ENCODE data around the gene APOBEC4. TPM values are rescaled to one million over a fixed set of nuclear protein-coding genes. Genes with fewer than 3 reads are reported as not detected.

Gene APOBEC4
- total and polyA plus RNA-seq, 7 experiments from 2014 or later: 0.19 TPM; not detected in 6

DNA sequence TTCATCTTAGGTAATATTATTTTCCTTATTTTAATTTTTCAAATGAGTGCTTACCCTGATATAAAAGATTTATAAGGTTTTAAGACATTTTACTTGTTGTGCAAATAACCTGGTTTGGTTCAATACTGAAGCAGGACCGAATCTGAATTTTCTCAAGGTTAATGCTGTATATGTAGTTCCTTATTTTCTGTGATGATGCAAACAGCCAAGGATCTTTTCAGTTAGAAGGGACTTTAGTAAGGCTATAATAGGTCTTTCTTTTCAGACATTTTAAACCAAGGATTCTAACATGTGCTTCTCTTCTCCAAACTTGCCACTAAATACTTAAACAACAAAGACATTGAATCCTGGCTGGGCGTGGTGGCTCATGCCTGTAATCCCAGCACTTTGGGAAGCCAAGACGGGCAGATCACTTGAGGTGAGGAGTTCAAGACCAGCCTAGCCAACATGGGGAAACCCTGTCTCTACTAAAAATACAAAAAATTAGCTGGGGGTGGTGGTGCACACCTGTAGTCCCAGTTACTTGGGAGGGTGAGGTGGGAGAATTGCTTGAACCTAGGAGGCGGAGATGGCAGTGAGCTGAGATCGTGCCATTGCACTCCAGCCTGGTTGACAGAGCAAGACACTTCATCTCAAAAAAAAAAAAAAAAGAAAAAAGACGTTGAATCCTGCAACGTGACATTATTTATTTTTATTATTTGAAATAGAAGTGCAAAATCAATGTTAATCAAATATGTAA is 14.3 kb downstream of the APOBEC4 start:
- no peak for ATAC-seq

DNA sequence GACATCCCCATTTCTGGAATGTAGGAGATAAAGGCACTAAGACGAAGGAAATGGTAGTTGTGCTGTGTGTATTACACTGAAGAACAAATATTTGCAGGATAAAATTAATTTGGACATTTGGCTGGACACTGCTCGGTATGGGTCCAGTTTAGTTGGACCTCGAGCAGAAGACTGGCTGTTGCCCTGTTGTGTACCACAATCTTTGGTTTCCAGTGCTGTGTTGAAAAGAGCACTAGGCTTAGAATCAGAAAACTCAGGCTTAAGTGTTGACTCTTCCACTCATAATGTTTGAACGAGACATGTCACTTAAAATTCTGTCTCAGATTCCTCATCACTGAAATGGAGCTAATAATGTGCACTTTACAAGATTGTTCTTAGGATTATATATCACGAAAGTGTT is 16.3 kb downstream of the APOBEC4 start:
- Mint-ChIP-seq H3K4me1 (peaks cover 14 to 41% (median 33%) of the 10 kb centered on the region in 7 donors), H3K27me3 (peaks cover 0 to 34% (median 0%) of the 10 kb centered on the region in 5 donors), H3K9me3 (peaks cover 0 to 3% (median 0%) of the 10 kb centered on the region in 11 donors), H3K36me3 (peaks cover 2 to 17% (median 4%) of the 10 kb centered on the region in 5 donors), H3K4me3 (peak overlapping the region; percentile 95 to 100 (median 100)), H3K27ac (peak overlapping the region; percentile 89 to 100 (median 99))
- Histone ChIP-seq H3K9me3 (ENCODE audit: control insufficient read depth in 2 of 3, low read length in 3 of 3) (no peaks in the 10 kb centered on the region), H3K4me3 (ENCODE audit: low read length) (no peak overlapping the region), H3K27ac (ENCODE audit: low read depth, low read length) (no peak overlapping the region), H3K4me1 (ENCODE audit: control insufficient read depth in 2 of 2, insufficient read depth in 2 of 2, low read length in 2 of 2) (peaks cover 8 to 14% of the 10 kb centered on the region in 2 donors), H3K36me3 (ENCODE audit: control insufficient read depth in 2 of 3, insufficient read depth in 3 of 3, low read length in 3 of 3) (no peaks in the 10 kb centered on the region), H3K27me3 (ENCODE audit: control insufficient read depth in 2 of 2, insufficient read depth in 2 of 2, low read length in 2 of 2) (no peaks in the 10 kb centered on the region)
- CTCF ChIA-PET: interaction anchor here (0.7 to 1.9 kb wide), 2 partner anchors 18 to 19 kb away, joined by 4 to 7 read pairs; no protein-coding TSS in a partner anchor
- ATAC-seq: no peak
- POLR2A ChIA-PET: interaction anchor here (0.7 kb wide), 1 partner anchor 16 kb away, joined by 4 read pairs; the partner anchor contains the start of gene APOBEC4
- intact Hi-C loops (cut with micrococcal nuclease): loop anchor here (1.0 to 10.0 kb wide), 9 partner anchors 16 to 1928 kb away; partner anchors contain the start of genes C1orf21 (in 1 of the 2), DHX9 (in 1 of the 2), IVNS1ABP (in 1 of the 2) and RNF2 (in 1 of the 2)
- no peak for DNase-seq

More for the DNA sequence above, 14.3 kb downstream of the APOBEC4 start:
- Mint-ChIP-seq H3K36me3 (peaks cover 0 to 6% (median 4%) of the 10 kb centered on the region in 5 donors), H3K27ac (peak overlapping the region in 1 of 9 donors; percentile 21), H3K27me3 (peaks cover 0 to 37% (median 0%) of the 10 kb centered on the region in 5 donors), H3K4me3 (no peak overlapping the region), H3K4me1 (peaks cover 8 to 26% (median 20%) of the 10 kb centered on the region in 7 donors), H3K9me3 (peaks cover 0 to 3% (median 0%) of the 10 kb centered on the region in 11 donors)
- CTCF ChIA-PET: interaction anchor here (0.7 to 1.9 kb wide), 2 partner anchors 17 to 604 kb away, joined by 3 to 7 read pairs; no protein-coding TSS in a partner anchor
- intact Hi-C loops (cut with micrococcal nuclease): loop anchor here (5.0 to 10.0 kb wide), 6 partner anchors 746 to 1926 kb away; partner anchors contain the start of genes C1orf21 (in 1 of the 2), IVNS1ABP (in 1 of the 2) and RNF2 (in 1 of the 2)
- DNase-seq: no peak
- Histone ChIP-seq H3K4me3 (ENCODE audit: low read length) (no peak overlapping the region), H3K27me3 (ENCODE audit: control insufficient read depth in 2 of 2, insufficient read depth in 2 of 2, low read length in 2 of 2) (no peaks in the 10 kb centered on the region), H3K27ac (ENCODE audit: low read depth, low read length) (no peak overlapping the region), H3K4me1 (ENCODE audit: control insufficient read depth in 2 of 2, insufficient read depth in 2 of 2, low read length in 2 of 2) (peaks cover 0 to 2% of the 10 kb centered on the region in 2 donors), H3K36me3 (ENCODE audit: control insufficient read depth in 2 of 3, insufficient read depth in 3 of 3, low read length in 3 of 3) (no peaks in the 10 kb centered on the region), H3K9me3 (ENCODE audit: control insufficient read depth in 2 of 3, low read length in 3 of 3) (no peaks in the 10 kb centered on the region)
- POLR2A ChIA-PET: no interaction called here

DNA sequence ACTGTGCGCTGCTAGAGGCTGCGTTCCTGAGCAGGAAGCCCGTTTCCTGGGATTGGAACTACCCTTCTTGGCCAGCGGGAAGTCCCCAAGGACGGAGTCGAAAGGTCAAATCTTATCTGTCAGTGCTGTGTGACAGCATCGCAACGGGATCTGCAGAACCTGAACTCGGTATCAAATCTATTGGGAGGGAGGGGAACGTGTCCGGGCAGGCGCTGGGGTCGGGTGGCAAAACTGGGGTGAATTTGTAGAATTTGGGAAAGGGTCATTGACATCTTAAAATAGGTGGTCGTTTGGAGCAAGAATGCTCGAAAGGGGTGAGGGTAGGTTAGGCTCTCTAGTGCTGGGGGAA is 16.8 kb downstream of the APOBEC4 start:
- Histone ChIP-seq H3K36me3 (ENCODE audit: control insufficient read depth in 2 of 3, insufficient read depth in 3 of 3, low read length in 3 of 3) (no peaks in the 10 kb centered on the region), H3K27me3 (ENCODE audit: control insufficient read depth in 2 of 2, insufficient read depth in 2 of 2, low read length in 2 of 2) (no peaks in the 10 kb centered on the region), H3K4me1 (ENCODE audit: control insufficient read depth in 2 of 2, insufficient read depth in 2 of 2, low read length in 2 of 2) (peaks cover 8 to 17% of the 10 kb centered on the region in 2 donors), H3K9me3 (ENCODE audit: control insufficient read depth in 2 of 3, low read length in 3 of 3) (no peaks in the 10 kb centered on the region), H3K27ac (ENCODE audit: low read depth, low read length) (peak overlapping the region; percentile 80), H3K4me3 (ENCODE audit: low read length) (peak overlapping the region; percentile 94)
- peak overlapping the region; percentile 89 to 100 (median 99) for H3K27ac Mint-ChIP-seq
- POLR2A ChIA-PET: no interaction called here
- H3K4me1 Mint-ChIP-seq: peaks cover 12 to 45% (median 36%) of the 10 kb centered on the region in 7 donors
- H3K27me3 Mint-ChIP-seq: peaks cover 0 to 30% (median 0%) of the 10 kb centered on the region in 5 donors
- CTCF ChIA-PET: no interaction called here
- DNase-seq (no peak), ATAC-seq (no peak)
- H3K4me3 Mint-ChIP-seq: peak overlapping the region; percentile 95 to 100 (median 100)
- H3K36me3 Mint-ChIP-seq: peaks cover 4 to 19% (median 5%) of the 10 kb centered on the region in 5 donors
- peaks cover 0 to 3% (median 0%) of the 10 kb centered on the region in 11 donors for H3K9me3 Mint-ChIP-seq
- intact Hi-C loops (cut with micrococcal nuclease): loop anchor here (1.0 to 10.0 kb wide), 9 partner anchors 16 to 1928 kb away; partner anchors contain the start of genes C1orf21 (in 1 of the 2), DHX9 (in 1 of the 2), IVNS1ABP (in 1 of the 2) and RNF2 (in 1 of the 2)

DNA sequence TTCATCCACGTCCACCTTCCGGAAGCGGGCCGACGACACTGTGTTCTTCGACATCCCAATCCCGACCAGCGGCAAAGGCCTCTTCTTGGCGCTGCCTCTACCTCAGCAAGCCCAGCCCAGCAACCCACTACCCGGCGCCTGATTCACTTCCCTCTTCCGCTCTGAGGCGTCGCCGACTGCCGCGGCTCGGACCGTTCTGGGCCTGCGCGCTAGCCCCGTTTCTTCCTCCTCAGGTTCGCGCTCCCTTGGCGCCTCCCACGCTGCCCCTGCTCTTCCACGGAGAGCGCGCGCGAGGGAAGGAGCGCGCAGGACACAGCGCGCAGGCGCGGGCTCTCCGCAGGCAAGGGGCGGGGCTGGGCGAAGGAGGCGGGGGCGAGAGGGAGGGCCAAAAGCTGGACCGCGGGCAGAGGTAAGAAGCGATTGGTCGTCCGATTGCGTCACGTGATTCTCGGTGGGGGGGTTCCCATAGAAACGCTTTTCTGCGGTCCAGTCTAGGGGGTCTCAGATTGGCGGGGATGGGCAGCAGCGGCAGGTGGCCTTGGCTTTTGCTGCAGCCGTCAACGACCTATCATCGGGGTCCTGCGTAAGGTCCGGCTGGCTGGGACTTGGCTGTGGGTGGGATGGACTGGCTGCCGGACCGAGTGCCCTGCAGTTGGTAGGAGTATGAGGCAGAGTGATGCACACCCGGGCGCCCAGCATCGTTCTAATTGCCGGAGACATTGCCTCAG is 17.3 kb downstream of the APOBEC4 start, which contains the start of gene ARPC5:
TSS of gene ARPC5 (minus strand) at position 178 of the 728 bp plus-strand sequence. CDS start at position 54, 124 bp downstream.
- H3K27ac ChIP-seq (ENCODE audit: low read depth, low read length): peak within 1 kb of the TSS; percentile 80
- H3K4me3 Mint-ChIP-seq: peak within 1 kb of the TSS; percentile 95 to 100 (median 100)
- peaks cover 14 to 22% of the 10 kb centered on the region in 2 donors for H3K4me1 ChIP-seq (ENCODE audit: control insufficient read depth in 2 of 2, insufficient read depth in 2 of 2, low read length in 2 of 2)
- ChIA-PET CTCF (no interaction called here), POLR2A (no interaction called here)
- peaks cover under 1 to 2% (median 2%) of the 10 kb centered on the region in 3 experiments for H3K36me3 ChIP-seq (ENCODE audit: control insufficient read depth in 2 of 3, insufficient read depth in 3 of 3, low read length in 3 of 3)
- peaks cover 0 to 3% (median 0%) of the 10 kb centered on the region in 11 donors for H3K9me3 Mint-ChIP-seq
- peak within 1 kb of the TSS; percentile 94 to 100 (median 99) for H3K27ac Mint-ChIP-seq
- peak within 1 kb of the TSS; percentile 94 for H3K4me3 ChIP-seq (ENCODE audit: low read length)
- H3K9me3 ChIP-seq (ENCODE audit: control insufficient read depth in 2 of 3, low read length in 3 of 3): no peaks in the 10 kb centered on the region
- ATAC-seq: peak; percentile 92
- peaks cover 0 to 27% (median 0%) of the 10 kb centered on the region in 5 donors for H3K27me3 Mint-ChIP-seq
- H3K36me3 Mint-ChIP-seq: peaks cover 5 to 21% (median 7%) of the 10 kb centered on the region in 5 donors
- H3K27me3 ChIP-seq (ENCODE audit: control insufficient read depth in 2 of 2, insufficient read depth in 2 of 2, low read length in 2 of 2): no peaks in the 10 kb centered on the region
- peaks cover 15 to 50% (median 39%) of the 10 kb centered on the region in 7 donors for H3K4me1 Mint-ChIP-seq
- intact Hi-C loops (cut with micrococcal nuclease): loop anchor here (1.0 to 10.0 kb wide), 19 partner anchors 17 to 1929 kb away; partner anchors contain the start of genes DHX9 (in 2 of the 2), SMG7 (in 2 of the 2), SWT1 (in 2 of the 2) and TRMT1L (in 2 of the 2)
- peak; percentile 90 to 98 (median 92) for DNase-seq

DNA sequence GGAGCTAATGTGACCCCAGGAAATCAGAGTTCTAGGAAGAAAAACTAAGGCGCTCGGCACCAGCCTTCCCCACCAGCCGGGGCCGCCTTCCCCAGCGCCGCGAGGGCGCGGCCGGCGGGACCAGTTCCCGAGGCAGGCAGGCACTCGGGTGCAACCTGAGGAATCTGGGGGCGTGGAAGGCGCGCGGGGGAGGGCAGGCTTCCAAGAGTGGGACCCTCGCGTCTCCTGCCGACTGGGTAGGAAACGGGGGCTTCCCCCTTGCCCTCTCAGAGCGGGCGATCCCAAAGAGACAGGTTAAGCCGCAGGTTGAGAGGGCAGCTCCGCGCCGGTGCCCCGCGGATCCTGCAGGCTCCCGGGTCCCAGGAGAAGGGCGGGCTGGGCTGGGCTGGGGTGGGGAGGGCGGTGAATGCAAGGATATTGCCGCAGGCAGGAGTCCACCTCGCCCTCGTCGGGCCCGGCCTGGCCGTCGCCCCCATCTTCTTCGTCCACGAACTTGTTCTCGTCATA is 18.0 kb downstream of the APOBEC4 start:
- Mint-ChIP-seq H3K4me3 (peak overlapping the region; percentile 95 to 100 (median 100)), H3K4me1 (peaks cover 20 to 56% (median 45%) of the 10 kb centered on the region in 7 donors)
- no peak for ATAC-seq

More for the DNA sequence above, 18.0 kb downstream of the APOBEC4 start:
- peaks cover 7 to 8% (median 8%) of the 10 kb centered on the region in 3 experiments for H3K36me3 ChIP-seq (ENCODE audit: control insufficient read depth in 2 of 3, insufficient read depth in 3 of 3, low read length in 3 of 3)
- H3K27ac ChIP-seq (ENCODE audit: low read depth, low read length): peak overlapping the region; percentile 80
- H3K27me3 Mint-ChIP-seq: peaks cover 0 to 25% (median 0%) of the 10 kb centered on the region in 5 donors
- intact Hi-C loops (cut with micrococcal nuclease): loop anchor here (1.0 to 10.0 kb wide), 17 partner anchors 45 to 1930 kb away; partner anchors contain the start of genes SMG7 (in 2 of the 2), SWT1 (in 2 of the 2), TRMT1L (in 2 of the 2) and TSEN15 (in 2 of the 2)
- H3K27me3 ChIP-seq (ENCODE audit: control insufficient read depth in 2 of 2, insufficient read depth in 2 of 2, low read length in 2 of 2): no peaks in the 10 kb centered on the region
- DNase-seq: peak in 3 of 9 donors; percentile 9 to 55 (median 9)
- peaks cover 19 to 28% of the 10 kb centered on the region in 2 donors for H3K4me1 ChIP-seq (ENCODE audit: control insufficient read depth in 2 of 2, insufficient read depth in 2 of 2, low read length in 2 of 2)
- H3K36me3 Mint-ChIP-seq: peaks cover 10 to 26% (median 12%) of the 10 kb centered on the region in 5 donors
- H3K27ac Mint-ChIP-seq: peak overlapping the region; percentile 94 to 100 (median 99)
- ChIA-PET POLR2A (interaction anchor here (0.7 kb wide), 1 partner anchor 271 kb away, joined by 5 read pairs; no protein-coding TSS in a partner anchor), CTCF (interaction anchor here (1.0 to 1.9 kb wide), 2 partner anchors 12 to 21 kb away, joined by 4 to 8 read pairs; no protein-coding TSS in a partner anchor)
- H3K4me3 ChIP-seq (ENCODE audit: low read length): peak overlapping the region; percentile 94
- no peaks in the 10 kb centered on the region for H3K9me3 ChIP-seq (ENCODE audit: control insufficient read depth in 2 of 3, low read length in 3 of 3)
- peaks cover 0 to 3% (median 0%) of the 10 kb centered on the region in 11 donors for H3K9me3 Mint-ChIP-seq

Measured in naive thymus-derived CD4-positive, alpha-beta T cell (primary cell).